Liver (tissue), 9 donors: Measurements from ENCODE around the gene TSPAN5. TPM values are rescaled to one million over a fixed set of nuclear protein-coding genes. Genes with fewer than 3 reads are reported as not detected.

Experiments used
- DNase-seq: peaks from one replicate; pipeline ENCODE4 v3.0.0-alpha.2; 2017; ENCODE audit warnings: low spot score
- H3K27ac ChIP-seq, 2 donors: one replicate each; pipeline ENCODE4 v1.7.0; 2013; ENCODE audit warnings: inconsistent platforms in 2 of 2, low read length in 2 of 2, control low read depth in 1 of 2, low read depth in 1 of 2, mild to moderate bottlenecking in 1 of 2
- H3K27me3 ChIP-seq, 4 donors: one replicate each; pipeline versions ENCODE4 v1.6.1 to v1.7.0; 2013; ENCODE audit warnings: low read length in 3 of 4, inconsistent platforms in 1 of 4, mild to moderate bottlenecking in 1 of 4, moderate library complexity in 1 of 4; ENCODE audit not compliant: control insufficient read depth in 4 of 4, insufficient read depth in 4 of 4
- H3K36me3 ChIP-seq, 4 donors: one replicate each; pipeline versions ENCODE4 v1.6.1 to v1.7.0; 2013; ENCODE audit warnings: low read length in 3 of 4, mild to moderate bottlenecking in 3 of 4, low read depth in 1 of 4, moderate library complexity in 1 of 4; ENCODE audit not compliant: control insufficient read depth in 4 of 4, insufficient read depth in 3 of 4
- H3K4me1 ChIP-seq, 4 donors: one replicate each; pipeline versions ENCODE4 v1.6.1 to v1.7.0; 2013; ENCODE audit warnings: low read length in 3 of 4, mild to moderate bottlenecking in 3 of 4, moderate library complexity in 1 of 4; ENCODE audit not compliant: control insufficient read depth in 4 of 4, insufficient read depth in 4 of 4
- H3K4me3 ChIP-seq, 3 donors: one replicate each; pipeline versions ENCODE4 v1.6.1 to v1.7.0; 2013; ENCODE audit warnings: low read length in 3 of 3, control low read depth in 1 of 3, low read depth in 1 of 3, mild to moderate bottlenecking in 1 of 3
- H3K9ac ChIP-seq, 2 donors: one replicate each; pipeline ENCODE4 v1.7.0; 2013; ENCODE audit warnings: low read length in 2 of 2, mild to moderate bottlenecking in 2 of 2, moderate library complexity in 2 of 2, control low read depth in 1 of 2, low read depth in 1 of 2
- H3K9me3 ChIP-seq, 4 donors: one replicate each; pipeline versions ENCODE4 v1.6.1 to v1.7.0; 2013; ENCODE audit warnings: low read length in 3 of 4; ENCODE audit not compliant: control insufficient read depth in 4 of 4
- EGR1 ChIP-seq, 2 donors: IDR thresholded peaks; 2 replicates each; pipeline ENCODE4 v1.6.1; 2016 to 2018; ENCODE audit warnings: antibody characterized with exemption in 2 of 2, low read depth in 2 of 2
- FOXA1 ChIP-seq: IDR thresholded peaks from 2 replicates; pipeline ENCODE4 v1.6.1; 2016; ENCODE audit warnings: antibody characterized with exemption
- FOXA2 ChIP-seq: IDR thresholded peaks from 2 replicates; pipeline ENCODE4 v1.6.1; 2016; ENCODE audit warnings: antibody characterized with exemption
- GABPA ChIP-seq, 2 donors: IDR thresholded peaks in 1 of 2; conservative IDR thresholded peaks in 1 of 2; 2 replicates each; pipeline ENCODE4 v1.6.1; 2016; ENCODE audit warnings: antibody characterized with exemption in 2 of 2, mild to moderate bottlenecking in 1 of 2, moderate library complexity in 1 of 2
- HNF4A ChIP-seq, 2 donors: conservative IDR thresholded peaks; 2 replicates each; pipeline ENCODE4 v1.6.1; 2016; ENCODE audit warnings: antibody characterized with exemption in 2 of 2, mild to moderate bottlenecking in 2 of 2
- HNF4G ChIP-seq: IDR thresholded peaks from 2 replicates; pipeline ENCODE4 v1.6.1; 2016; ENCODE audit warnings: antibody characterized with exemption
- JUND ChIP-seq, 2 donors: IDR thresholded peaks; 2 replicates each; pipeline ENCODE4 v1.6.1; 2016; ENCODE audit warnings: antibody characterized with exemption in 2 of 2
- MAX ChIP-seq: IDR thresholded peaks from 2 replicates; pipeline ENCODE4 v1.6.1; 2016; ENCODE audit warnings: antibody characterized with exemption
- NR2F2 ChIP-seq: IDR thresholded peaks from 2 replicates; pipeline ENCODE4 v1.6.1; 2016; ENCODE audit warnings: antibody characterized with exemption
- RAD21 ChIP-seq, 2 donors: IDR thresholded peaks; 2 replicates each; pipeline ENCODE4 v1.6.1; 2016; ENCODE audit warnings: antibody characterized with exemption in 2 of 2, mild to moderate bottlenecking in 2 of 2
- RXRA ChIP-seq, 2 donors: IDR thresholded peaks; 2 replicates each; pipeline ENCODE4 v1.6.1; 2017 to 2018; ENCODE audit warnings: antibody characterized with exemption in 2 of 2, mild to moderate bottlenecking in 1 of 2
- SP1 ChIP-seq: IDR thresholded peaks from 2 replicates; pipeline ENCODE4 v1.6.1; 2018; ENCODE audit warnings: antibody characterized with exemption, mild to moderate bottlenecking
- TAF1 ChIP-seq: conservative IDR thresholded peaks from 2 replicates; pipeline ENCODE4 v1.6.1; 2016; ENCODE audit warnings: antibody characterized with exemption, mild to moderate bottlenecking
- YY1 ChIP-seq: IDR thresholded peaks from 2 replicates; pipeline ENCODE4 v1.6.1; 2016; ENCODE audit warnings: antibody characterized with exemption, mild to moderate bottlenecking
- ZBTB33 ChIP-seq: IDR thresholded peaks from 2 replicates; pipeline ENCODE4 v1.6.1; 2016; ENCODE audit warnings: antibody characterized with exemption
- WGBS: extraction: QIAGEN DNeasy Blood & Tissue Kit; methylation state at CpG from one replicate; pipeline ENCODE4 v1.1.7; 2013; 5-methylcytosine and 5-hydroxymethylcytosine counted together
- polyA plus RNA-seq, 2 donors: library from polyadenylated mRNA; stranded (reverse) in 1 of 2; unstranded in 1 of 2; fragments of 200-250 nt in 1 of 2; fragments of >200 nt in 1 of 2; fragmentation: Nextera tagmentation in 1 of 2; extraction: Ambion mirVana in 1 of 2; gene quantifications; one replicate each; pipeline versions ENCODE4 v1.2.1 to v1.2.3, GENCODE V29; 2013 to 2015
- total RNA-seq, 2 donors: library from RNA; depleted of rRNA; stranded (reverse); fragments of >200 nt; gene quantifications; one replicate each; pipeline ENCODE4 v1.2.3, GENCODE V29; 2014
- TF ChIP-seq, protein P1 (sequence below): IDR thresholded peaks from 2 replicates; pipeline ENCODE4 v1.6.1; 2016; ENCODE audit warnings: antibody characterized with exemption
- TF ChIP-seq, protein P2 (sequence below): IDR thresholded peaks from 2 replicates; pipeline ENCODE4 v1.6.1; 2016; ENCODE audit warnings: antibody characterized with exemption, mild to moderate bottlenecking
- TF ChIP-seq, protein P3 (sequence below): fragments of 150-350 bp; IDR thresholded peaks from 2 replicates; pipeline ENCODE4 v1.5.1; 2017; ENCODE audit warnings: improper control_type of control experiment, low read depth, low read length; ENCODE audit not compliant: missing input control
- donor health status: healthy.
- donor health status: healthy.
- donor health status: healthy.
- donor health status: healthy.
- donor health status: healthy.

TSPAN5 gene
- total and polyA plus RNA-seq, 4 donors, result 0.36 to 54.0 (median 0.63) TPM

GRCh38 chr4:98470831-98471230, 187.6 kb downstream of the TSPAN5 start:
- DNase-seq, result no peak
- Histone ChIP-seq H3K36me3 (no peaks in the 10 kb centered on the region), H3K4me1 (peaks cover 0 to 6% (median 1%) of the 10 kb centered on the region in 4 donors), H3K27ac (no peak overlapping the region), H3K9ac (no peak overlapping the region), H3K27me3 (no peaks in the 10 kb centered on the region), H3K9me3 (no peaks in the 10 kb centered on the region), H3K4me3 (no peak overlapping the region)
- WGBS, result 85% methylated on average over 7 of the region's 7 CpGs
- no peak for TF ChIP-seq HNF4G
- TF ChIP-seq EGR1 (IDR thresholded peaks at IDR 0.05; ENCODE audit: low read depth in 2 of 2), result no peak
- no peak for TF ChIP-seq RAD21 (IDR thresholded peaks at IDR 0.05)
- no peak for TF ChIP-seq JUND (IDR thresholded peaks at IDR 0.05)
- no peak for TF ChIP-seq FOXA1
- TF ChIP-seq, protein P1, sequence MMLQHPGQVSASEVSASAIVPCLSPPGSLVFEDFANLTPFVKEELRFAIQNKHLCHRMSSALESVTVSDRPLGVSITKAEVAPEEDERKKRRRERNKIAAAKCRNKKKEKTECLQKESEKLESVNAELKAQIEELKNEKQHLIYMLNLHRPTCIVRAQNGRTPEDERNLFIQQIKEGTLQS, result no peak
- no peak for TF ChIP-seq FOXA2
- TF ChIP-seq SP1, result no peak
- TF ChIP-seq NR2F2, result no peak
- TF ChIP-seq GABPA (IDR thresholded peaks at IDR 0.05 in 1 of 2, conservative IDR thresholded peaks at IDR 0.05 in 1 of 2), result no peak
- TF ChIP-seq, protein P2, sequence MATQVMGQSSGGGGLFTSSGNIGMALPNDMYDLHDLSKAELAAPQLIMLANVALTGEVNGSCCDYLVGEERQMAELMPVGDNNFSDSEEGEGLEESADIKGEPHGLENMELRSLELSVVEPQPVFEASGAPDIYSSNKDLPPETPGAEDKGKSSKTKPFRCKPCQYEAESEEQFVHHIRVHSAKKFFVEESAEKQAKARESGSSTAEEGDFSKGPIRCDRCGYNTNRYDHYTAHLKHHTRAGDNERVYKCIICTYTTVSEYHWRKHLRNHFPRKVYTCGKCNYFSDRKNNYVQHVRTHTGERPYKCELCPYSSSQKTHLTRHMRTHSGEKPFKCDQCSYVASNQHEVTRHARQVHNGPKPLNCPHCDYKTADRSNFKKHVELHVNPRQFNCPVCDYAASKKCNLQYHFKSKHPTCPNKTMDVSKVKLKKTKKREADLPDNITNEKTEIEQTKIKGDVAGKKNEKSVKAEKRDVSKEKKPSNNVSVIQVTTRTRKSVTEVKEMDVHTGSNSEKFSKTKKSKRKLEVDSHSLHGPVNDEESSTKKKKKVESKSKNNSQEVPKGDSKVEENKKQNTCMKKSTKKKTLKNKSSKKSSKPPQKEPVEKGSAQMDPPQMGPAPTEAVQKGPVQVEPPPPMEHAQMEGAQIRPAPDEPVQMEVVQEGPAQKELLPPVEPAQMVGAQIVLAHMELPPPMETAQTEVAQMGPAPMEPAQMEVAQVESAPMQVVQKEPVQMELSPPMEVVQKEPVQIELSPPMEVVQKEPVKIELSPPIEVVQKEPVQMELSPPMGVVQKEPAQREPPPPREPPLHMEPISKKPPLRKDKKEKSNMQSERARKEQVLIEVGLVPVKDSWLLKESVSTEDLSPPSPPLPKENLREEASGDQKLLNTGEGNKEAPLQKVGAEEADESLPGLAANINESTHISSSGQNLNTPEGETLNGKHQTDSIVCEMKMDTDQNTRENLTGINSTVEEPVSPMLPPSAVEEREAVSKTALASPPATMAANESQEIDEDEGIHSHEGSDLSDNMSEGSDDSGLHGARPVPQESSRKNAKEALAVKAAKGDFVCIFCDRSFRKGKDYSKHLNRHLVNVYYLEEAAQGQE, result no peak
- no peak for TF ChIP-seq MAX
- TF ChIP-seq YY1, result no peak
- no peak for TF ChIP-seq ZBTB33
- no peak for TF ChIP-seq RXRA (IDR thresholded peaks at IDR 0.05)
- TF ChIP-seq, protein P3, sequence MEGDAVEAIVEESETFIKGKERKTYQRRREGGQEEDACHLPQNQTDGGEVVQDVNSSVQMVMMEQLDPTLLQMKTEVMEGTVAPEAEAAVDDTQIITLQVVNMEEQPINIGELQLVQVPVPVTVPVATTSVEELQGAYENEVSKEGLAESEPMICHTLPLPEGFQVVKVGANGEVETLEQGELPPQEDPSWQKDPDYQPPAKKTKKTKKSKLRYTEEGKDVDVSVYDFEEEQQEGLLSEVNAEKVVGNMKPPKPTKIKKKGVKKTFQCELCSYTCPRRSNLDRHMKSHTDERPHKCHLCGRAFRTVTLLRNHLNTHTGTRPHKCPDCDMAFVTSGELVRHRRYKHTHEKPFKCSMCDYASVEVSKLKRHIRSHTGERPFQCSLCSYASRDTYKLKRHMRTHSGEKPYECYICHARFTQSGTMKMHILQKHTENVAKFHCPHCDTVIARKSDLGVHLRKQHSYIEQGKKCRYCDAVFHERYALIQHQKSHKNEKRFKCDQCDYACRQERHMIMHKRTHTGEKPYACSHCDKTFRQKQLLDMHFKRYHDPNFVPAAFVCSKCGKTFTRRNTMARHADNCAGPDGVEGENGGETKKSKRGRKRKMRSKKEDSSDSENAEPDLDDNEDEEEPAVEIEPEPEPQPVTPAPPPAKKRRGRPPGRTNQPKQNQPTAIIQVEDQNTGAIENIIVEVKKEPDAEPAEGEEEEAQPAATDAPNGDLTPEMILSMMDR, result no peak
- no peak for TF ChIP-seq TAF1
- no peak for TF ChIP-seq HNF4A (conservative IDR thresholded peaks at IDR 0.05)
